Activated CD4-positive, alpha-beta T cell treated with anti-CD3 and anti-CD28 coated beads, Interleukin-2, amount 50 U/mL, for 48 hours (primary cell): ENCODE measurements around the gene MYO16.
A peak's percentile ranks its signal among the peaks of the same experiment; 100 is the strongest.

Experiments
- DNase-seq, 2 experiments: peaks; one replicate each; pipeline ENCODE4 v3.0.0-alpha.2; 2020

Gene MYO16

DNA sequence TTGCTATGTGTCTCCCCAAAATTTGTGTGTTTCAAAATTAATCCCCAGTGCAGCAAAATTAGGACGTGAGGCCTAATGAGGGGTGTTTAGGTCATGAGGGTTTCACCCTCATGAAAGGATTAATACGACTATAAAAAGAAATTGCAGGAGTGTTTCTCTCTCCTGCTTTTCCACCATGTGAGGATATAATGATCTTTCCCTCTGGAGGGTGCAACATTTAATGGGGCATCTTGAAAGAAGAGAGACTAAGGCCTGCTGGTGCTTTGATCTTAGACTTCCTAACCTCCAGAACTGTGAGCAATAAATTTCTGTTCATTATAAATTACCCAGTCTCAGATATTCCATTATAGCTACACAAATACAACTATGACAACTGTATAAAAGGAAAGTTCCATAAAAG, 183.2 kb downstream of the MYO16 start:
- DNase-seq: no peak

DNA sequence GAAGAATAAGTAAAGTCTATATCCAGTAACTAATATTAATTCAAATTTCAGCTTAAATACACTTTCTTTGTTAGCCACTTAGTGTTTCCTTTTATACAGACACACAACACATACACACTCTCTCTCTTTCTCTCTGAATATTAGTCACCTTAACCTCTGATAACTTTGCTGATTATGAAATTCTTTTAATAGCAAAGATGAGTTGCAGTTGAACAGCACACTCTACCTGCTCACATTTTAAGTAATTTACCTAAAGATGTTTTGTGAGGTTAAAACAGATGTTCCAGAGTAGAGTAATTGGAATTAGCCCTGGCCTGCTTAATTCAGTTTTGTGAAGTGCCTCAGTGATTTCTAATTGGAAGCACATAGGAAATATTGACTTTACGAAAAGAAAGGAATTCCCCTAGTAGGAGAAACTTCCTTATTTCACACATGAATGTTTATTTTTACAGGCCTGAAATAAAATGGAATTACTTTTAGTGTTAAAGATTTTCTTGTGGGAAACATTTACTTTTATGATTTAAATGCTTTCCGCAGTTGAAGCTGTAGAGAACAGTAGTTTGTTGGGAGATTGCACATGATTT, 184.3 kb downstream of the MYO16 start:
- DNase-seq: no peak

DNA sequence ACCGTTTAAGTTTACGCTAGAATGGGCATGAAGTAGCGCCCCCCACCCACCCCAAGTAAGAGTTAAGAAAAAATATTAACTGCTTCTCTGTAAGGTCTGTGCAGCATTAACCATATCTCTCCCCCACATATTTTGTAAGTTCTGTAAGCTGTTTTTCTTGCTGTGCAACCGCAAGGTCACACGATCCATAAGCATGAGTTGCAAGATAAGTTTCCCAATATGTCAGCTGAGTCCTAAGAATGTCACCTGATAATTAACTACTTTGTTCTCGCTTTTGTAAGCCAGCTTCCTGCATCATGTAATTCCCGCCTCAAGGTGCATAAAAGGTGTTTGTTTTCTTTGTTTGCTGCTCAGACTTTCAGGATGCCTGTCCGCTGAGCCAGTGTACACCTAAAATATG, 187.0 kb downstream of the MYO16 start:
- DNase-seq: no peak

DNA sequence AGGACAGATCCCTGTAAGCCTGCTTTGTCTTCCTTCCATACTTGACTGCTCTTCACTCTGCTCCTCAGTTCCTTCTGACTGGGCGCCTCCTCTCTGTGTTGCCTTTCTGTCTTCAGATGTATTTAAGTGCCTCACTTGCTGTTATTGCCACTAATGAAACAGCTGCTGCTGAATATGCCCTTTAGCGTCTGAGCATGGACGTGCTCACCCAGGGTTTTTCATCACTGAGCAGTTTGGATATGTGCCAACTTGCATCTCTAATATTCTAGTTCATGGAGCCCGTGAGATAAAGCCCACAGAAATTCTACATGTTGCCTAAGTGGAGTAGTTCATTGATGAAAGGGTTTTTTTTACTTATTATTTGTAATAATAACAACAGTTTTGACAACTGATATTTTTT, 198.2 kb downstream of the MYO16 start:
- DNase-seq: no peak

DNA sequence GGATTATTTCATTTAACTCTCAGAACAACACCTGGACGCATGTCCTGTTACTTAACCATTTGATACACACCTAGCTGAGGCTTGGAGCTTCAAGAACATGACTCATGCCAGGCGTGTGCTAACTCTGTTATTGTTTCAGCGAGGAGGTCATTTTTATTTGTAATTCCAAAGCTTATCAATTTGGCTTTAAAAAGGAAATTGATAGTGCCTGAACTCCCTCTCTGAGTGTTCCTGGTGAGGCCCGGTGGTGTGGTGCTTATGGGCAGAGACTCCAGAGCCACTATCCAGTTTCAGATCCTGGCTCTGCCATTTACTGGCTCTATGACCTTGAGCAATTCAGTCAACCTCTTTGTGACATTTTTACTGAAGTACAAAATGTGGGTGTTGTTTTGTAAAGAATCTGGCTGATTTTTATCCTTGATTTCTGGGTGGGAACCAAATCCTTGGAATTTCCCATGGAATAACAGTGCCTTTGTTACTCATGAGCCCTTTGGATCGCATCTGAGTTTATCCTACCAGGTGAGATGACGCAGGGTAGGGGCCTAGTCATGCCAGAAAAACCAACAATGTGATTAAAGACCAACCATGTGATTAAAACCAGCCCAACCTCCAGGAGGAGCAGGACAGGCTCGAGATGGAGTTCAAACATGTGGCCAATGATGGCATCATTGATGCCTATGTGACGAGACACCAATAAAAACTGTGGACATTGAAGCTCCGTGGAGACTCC, 198.8 kb downstream of the MYO16 start:
- DNase-seq: no peak

DNA sequence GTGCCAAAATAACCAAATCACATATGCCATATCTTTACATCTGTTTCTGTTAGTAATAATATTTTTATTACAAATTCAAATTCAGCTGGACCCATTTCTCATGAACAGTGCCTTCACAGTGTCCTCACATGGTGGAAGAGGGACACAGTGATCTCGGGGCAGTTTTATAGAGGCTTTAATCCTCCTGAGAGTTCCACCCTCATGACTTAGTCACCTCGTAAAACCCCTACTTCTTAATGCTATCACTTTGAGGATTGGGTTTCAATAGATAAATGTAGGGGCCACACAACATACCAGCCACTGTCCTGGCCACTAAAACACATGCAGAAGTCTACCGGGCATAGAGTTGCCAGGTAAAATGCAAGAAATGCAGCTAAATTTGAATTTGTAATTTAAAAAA, 201.5 kb downstream of the MYO16 start:
- no peak for DNase-seq

DNA sequence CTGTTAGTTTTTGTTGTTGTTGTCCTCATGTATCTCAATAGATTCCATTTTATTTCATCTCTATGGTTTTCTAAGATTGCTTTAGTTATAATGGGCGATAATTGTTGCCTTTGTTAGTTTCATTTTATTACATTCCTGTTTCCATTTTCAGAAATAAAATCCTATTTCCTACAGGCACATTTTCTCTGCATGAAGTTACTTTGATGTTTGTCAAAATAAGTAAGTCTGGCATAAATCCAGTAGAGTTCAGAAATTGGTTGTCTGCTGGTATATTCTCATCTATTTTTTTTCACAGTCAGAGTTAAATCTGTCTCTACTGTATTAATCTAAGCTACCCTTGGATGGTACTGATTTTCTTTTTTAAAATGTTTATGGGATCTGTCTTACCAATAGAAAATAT, 204.1 kb downstream of the MYO16 start:
- no peak for DNase-seq

DNA sequence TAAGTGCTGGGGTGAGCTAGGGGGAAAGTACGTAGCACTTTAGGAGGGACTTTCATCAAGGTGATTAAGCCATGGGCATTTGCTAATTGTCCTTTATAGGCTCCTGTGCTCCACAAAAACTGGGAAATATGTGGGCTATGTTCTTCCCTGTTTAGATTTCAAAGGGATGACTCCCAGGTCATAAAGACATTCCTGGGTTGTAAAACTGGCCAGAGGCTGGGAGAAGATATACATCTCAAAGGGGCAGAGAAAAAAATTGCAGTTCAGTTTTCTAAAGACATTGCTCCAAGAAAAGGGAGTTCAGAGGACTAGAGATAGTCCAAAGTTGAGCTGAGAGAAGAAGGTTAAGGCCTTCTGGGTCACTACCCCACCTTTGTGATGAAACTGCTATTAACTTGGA, 204.8 kb downstream of the MYO16 start:
- DNase-seq: no peak

DNA sequence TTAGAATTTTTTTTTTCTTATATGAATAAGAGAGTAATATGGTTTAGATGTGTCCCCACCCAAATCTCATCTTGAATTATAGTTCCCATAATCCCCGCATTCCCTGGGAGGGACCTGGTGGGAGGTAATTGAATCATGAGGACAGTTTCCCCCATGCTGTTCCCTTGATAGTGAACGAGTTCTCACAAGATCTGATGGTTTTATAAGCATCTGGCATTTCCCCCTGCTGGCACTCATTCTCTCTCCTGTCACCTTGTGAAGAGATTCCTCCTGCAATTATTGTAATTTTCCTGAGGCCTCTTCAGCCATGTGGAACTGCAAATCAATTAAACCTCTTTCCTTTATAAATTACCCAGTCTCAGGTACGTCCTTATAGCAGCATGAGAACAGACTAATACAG, 205.7 kb downstream of the MYO16 start:
- no peak for DNase-seq

DNA sequence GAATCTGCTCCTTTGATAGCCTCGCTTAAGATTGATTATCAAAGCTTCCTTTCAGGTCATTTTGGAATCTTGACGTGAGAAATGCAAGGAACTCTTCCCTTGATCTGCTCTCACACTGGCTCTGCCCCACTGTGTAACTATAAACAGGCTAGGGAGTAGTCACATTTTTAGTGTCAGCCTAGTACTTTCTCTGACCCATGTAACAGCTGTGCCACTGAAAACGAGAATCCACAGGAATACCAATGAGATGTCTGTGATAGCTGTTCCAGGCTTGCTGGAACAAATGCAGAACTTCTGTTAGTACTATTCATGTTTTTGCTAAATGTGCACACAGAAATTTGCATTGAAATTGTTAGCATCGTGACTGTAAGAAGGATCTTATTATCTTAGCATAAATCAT, 221.3 kb downstream of the MYO16 start:
- no peak for DNase-seq

DNA sequence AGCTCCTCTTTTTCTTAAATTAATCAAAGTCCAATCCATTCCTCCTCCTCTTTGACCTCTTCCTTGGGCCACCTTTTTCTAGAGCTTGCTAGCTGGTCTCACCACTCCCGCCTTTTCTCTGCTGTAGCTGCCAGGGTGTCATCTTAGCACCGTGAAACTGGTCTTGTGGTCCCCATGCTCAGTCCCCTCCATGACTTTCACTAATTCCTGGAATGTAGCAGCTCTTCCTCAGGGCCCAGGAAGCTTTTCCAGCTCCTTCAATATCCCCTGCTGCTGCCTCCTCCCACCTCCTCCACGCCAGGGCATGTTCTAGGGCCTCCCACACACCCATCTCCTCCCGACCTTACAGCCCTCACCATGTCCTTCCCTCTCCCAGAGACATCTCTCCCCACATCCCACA, 222.2 kb downstream of the MYO16 start:
- no peak for DNase-seq

DNA sequence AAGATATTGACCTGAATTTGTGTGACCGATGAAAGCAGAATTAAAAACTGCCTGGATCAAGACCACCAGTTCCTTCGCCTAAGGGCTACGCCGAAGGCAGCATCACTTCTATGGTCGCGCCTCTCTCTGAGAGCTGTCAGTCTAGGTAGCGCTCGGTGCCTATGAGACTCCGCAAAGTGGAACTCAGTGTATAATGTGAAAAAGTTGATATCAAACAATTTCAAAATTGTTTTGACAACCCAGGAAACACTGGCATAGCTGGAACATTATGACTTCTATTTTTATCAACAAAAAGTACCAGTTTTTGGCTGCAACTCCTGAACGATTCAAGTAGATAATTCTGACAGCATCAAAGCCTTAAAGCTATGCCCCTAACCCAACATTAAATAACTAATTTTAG, 223.6 kb downstream of the MYO16 start:
- DNase-seq: no peak

DNA sequence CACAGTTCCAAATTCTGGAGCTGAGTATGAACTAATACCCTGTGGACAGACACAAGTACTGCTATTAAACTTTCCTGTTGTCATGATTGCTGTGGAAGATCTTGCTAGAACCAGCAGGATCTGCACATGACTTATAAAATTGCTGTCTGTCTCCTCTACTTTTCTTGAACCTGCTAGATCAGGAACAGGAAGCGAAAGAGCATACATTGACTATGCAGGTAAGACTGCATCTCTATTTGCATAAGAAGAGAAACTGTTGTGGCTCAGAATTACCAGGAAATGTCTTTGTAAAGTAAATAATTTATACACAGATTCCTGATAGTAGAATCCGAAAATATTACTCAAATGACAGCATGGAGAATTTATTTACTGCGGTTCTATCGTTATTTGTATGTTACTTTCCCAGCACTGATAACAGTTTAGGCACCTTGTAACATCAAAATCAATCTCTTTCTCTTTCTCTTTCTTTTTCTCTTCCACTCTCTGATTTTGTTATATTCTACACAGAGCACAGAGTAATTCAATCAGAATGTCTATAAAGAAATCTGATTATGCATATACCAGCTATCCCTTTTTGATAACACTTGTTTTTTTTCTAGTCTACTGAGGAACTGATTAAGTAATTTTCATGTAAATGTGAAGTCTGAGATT, 226.5 kb downstream of the MYO16 start:
- no peak for DNase-seq

DNA sequence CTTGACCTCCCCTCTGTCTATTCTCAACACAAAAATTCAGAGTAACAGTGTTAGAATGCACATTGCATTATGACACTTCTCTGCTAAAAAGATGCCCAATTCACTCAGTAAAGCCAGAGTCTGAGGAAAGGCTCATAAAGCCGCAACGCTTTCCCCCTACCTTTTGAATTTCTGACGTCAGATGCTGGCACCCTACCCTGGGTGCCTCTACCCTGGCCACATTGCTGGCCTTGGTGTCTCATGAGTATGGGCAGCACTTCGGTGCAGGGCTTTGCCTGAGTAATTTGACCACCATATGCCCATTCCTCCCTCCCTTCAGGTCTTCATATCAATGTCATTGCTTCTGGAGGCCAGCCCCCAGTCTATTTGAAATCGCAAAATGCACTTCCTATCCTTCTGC, 229.3 kb downstream of the MYO16 start:
- DNase-seq: no peak

DNA sequence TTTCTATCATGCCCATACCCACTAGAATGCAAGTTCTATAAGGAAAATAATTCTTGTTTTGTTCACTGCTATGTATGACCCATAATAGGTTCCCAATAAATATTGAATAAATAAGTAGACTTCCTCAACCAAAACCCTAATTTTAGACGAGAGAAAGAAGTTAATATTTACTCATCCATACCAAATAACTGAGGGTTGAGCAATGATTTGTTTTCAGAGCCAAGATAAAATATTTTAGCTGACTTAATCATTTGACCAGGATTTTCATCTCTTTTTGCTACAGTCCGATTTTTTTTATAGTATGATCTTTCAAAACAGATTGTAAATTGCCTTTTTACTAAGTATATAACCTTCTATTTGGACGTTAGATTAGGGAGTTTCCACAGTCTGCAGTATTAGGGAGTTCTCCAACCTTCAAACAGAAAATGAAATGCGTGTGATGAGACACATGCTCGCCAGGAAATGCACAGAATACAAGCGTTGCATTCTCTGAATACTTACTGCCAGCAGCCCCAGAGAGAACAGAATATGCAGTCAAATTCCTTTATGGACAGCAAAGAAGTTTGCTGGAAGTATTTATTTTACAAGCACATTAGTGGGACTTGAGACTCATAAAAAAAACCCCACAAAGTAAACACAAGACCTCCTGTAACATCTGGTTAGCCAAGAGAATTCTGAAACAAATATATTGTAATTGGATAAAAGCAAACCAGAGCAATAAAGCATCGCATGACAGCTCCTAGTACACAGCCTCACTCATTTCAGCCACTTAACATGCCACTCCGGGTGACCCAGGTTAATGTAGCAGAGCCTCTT, 230.0 kb downstream of the MYO16 start:
- no peak for DNase-seq

DNA sequence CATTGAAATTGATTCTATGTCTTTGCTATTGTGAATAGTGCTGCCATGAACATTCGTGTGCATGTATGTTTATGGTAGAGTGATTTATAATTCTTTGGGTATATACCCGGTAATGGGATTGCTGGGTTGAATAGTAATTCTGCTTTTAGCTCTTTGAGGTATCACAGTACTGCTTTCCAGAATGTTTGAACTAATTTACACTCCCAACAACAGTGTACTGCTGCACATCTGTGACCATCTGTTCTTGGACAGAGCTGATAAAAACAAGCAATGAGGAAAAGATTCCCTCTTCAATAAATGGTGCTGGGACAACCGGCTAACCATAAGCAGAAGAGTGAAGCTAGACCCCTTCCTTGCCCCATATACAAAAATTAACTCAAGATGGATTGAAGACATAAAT, 231.0 kb downstream of the MYO16 start:
- no peak for DNase-seq

DNA sequence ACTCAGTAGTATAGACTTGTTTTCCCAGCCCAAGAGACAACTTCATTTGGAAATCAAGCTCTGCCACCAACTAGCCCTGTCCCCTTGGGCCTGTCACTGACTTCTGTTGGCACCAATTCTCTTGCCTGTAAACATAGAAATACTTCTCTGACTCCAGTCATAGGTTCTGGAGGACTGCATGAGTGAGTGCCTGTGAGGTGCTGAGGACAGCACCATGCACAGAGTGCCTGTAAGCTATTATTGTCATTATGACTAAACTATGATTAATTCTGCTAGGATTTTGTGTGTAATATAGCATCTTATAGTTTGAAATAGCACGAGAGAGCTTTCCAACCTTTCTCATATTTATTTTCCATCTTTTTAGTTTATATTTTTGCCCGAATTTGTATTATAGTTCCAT, 247.9 kb downstream of the MYO16 start:
- DNase-seq: no peak

DNA sequence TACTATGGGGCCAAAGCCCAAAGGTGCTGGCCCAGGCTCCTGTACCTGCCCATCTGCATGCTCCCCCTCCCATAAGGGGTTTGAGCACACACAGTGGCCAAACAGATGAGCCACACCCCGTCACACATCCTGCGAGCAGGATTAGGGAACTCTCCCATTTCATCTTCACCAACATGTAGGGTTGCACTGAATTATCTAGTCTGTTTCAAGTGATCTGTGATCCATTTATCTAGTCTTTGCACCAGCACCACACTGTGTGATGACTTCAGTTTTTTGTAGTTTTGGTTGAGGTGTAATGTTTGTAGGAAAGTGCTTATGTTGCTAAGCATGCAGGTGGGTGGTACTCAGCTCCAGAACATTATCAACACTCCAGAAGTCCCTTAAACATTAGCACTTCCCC, 249.3 kb downstream of the MYO16 start:
- DNase-seq: no peak

DNA sequence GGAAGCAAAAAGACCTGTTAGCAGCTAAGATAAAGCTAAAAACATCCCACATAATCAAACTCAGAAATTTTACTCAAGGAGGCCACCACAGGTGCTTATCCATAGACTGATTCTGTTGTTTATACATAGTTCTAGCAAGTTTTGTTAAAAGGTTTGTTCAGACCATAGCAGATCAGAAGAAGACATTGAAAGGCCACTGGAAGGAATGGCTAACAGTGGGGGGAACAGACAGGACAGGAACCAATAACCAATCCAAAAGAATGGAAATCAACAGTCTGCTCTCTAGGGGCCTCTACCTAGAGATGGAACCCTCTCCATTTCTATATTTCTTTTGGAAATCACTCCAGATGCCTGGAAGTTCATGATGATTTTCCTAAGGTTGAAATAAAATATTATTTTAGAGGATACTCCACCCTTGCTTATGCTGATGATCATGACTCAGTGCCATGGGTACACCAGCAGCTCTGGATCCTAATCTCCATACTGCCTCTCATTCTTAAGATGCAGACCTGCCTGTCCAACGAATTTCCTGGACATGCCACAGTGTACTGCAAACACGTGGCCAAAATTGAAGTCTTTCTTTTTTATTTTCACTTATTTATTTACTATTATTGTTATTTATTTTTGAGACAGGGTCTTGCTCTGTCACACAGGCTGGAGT, 260.0 kb downstream of the MYO16 start:
- DNase-seq: no peak

DNA sequence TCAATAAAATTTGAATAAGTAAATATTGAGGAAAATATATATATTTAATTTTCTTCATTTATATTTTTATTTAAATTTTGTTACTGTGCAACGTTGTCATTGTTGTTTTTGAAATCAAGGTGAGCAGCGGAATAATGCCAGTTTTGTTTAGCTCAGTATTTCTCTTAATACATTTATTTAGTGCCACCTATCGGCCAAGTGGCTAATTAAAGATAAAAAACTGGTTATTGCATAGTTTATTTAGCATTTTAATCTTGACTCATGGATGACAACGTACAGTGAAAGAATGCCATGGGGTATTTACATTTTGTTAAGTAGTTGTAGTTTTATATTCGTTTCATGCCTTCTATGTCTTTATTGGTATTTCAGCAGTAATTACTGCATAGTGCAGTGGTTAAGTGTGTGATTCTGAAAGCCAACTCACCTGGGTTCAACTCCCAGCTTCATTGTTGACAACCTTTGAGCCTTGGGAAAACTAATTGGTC, 265.9 kb downstream of the MYO16 start:
- DNase-seq: no peak

DNA sequence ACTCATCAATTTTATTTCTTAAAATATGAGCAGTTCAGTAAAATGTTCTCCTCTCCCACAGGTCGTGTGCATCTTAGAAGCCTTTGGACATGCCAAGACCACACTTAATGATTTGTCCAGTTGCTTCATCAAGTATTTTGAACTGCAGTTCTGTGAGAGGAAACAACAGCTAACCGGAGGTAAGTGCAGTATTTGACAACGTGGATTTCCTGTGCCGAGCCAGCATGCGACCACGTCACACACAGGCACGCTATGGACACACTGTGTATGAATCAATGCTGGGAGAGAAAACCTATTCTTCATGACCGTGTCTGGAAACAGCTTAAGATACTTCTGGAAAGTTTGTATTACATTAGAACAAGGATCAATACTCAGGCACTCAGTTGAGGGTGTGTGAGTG, 268.5 kb downstream of the MYO16 start:
- peak; percentile 4 to 9 for DNase-seq

DNA sequence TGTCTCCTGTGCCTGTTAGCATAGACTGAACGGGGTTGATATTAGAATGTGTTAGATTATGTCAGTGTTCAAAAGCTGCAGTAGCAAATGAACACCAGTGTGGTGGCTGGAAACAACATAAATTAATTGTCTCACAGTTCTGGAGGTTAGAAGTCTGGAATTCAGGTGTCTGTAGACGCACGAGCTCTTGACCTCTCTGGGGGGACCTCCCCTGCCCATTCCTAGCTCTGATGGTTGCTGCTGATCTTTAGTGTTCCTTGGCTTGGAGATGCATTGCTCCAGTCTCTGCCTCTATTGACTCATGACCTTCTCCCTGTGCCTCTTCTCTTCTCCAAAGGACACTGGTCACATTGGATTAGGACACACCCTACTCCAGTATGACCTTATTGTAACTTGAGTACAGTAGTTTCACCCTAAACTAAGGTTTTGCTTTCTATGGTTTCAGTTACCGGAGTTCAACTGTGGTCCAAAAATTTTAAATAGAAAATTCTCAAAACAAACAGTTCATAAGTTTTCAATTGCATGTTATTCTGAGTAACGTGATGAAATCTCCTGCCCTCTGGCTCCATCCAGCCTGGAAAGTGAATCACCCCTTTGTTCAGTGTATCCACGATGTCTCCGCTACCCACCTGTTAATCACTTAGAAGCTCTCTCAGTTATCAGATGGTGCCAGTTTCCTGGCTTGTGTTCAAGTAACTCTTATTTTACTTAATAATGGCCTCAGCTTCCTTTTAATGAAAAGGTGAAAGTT, 273.2 kb downstream of the MYO16 start:
- no peak for DNase-seq
